Measurements from ENCODE around the gene MORC4. TPM values are rescaled to one million over a fixed set of nuclear protein-coding genes. Genes with fewer than 3 reads are reported as not detected.

Gene MORC4
- polyA plus RNA-seq, 1 of the 3 experiments (the other 2 are of a cell fraction) = 12.5 TPM

DNA sequence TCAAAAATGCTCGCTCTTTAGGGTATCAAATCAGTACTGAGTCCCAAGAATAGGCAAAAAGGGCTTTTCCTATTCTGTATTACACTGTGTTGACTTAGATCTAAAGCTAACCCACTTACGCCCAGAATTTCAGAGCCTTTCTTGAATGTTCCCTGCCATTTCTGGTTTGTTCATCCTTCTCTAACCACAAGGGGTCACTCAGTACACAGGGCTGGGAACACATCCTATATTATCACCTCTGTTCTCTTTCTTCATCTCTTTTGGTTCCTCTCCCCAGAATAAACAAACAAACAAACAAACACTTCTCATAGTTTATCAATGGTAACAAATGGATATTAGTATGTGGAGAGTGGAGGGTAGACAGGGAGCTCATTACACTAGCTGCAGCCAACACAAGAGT is 25.5 kb upstream of the MORC4 start:
- H3F3A ChIP-seq (replicated peaks; ENCODE audit: insufficient read depth) = no peaks in the 10 kb centered on the region
- H3K27me3 ChIP-seq (ENCODE audit: insufficient read depth) = peaks cover 6% of the 10 kb centered on the region
- H3K79me2 ChIP-seq (ENCODE audit: insufficient read depth) = no peaks in the 10 kb centered on the region
- 25% methylated on average over 2 of the region's 2 CpGs for WGBS (ENCODE audit: low lambda C conversion rate)
- no peak overlapping the region for H2AFZ ChIP-seq (ENCODE audit: low read depth)
- no peaks in the 10 kb centered on the region for H3K4me1 ChIP-seq (ENCODE audit: control insufficient read depth in 1 of 2, insufficient read depth in 2 of 2, low read depth in 1 of 2, low read length in 1 of 2)
- H3K27ac ChIP-seq (ENCODE audit: low read depth in 2 of 2, low read length in 1 of 2) = no peak overlapping the region
- no peak overlapping the region for H3K9ac ChIP-seq
- ChIA-PET CTCF (interaction anchor here (0.6 to 2.5 kb wide), 20 partner anchors 9 to 869 kb away, joined by 3 to 11 read pairs (median 4); partner anchors contain the start of gene NCBP2L), POLR2A (no interaction called here)
- DNase-seq = peak; percentile 36
- H3K9me2 ChIP-seq = no peaks in the 10 kb centered on the region
- H3K4me3 ChIP-seq (ENCODE audit: low read depth in 2 of 2, low read length in 1 of 2) = no peak overlapping the region; a peak in 1 of 4 replicates
- TF ChIP-seq, protein P1, sequence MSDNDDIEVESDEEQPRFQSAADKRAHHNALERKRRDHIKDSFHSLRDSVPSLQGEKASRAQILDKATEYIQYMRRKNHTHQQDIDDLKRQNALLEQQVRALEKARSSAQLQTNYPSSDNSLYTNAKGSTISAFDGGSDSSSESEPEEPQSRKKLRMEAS (IDR thresholded peaks at IDR 0.05; ENCODE audit: low read depth) = no peak
- TF ChIP-seq FOSL2 (IDR thresholded peaks at IDR 0.05; ENCODE audit: borderline replicate concordance, low read depth) (no peak), JUND (IDR thresholded peaks at IDR 0.05) (no peak), GABPA (IDR thresholded peaks at IDR 0.05; ENCODE audit: low read depth) (no peak), RAD21 (IDR thresholded peaks at IDR 0.05; ENCODE audit: low read length) (peak; percentile 83), RFX5 (IDR thresholded peaks at IDR 0.05; ENCODE audit: low read length) (no peak), SMC3 (IDR thresholded peaks at IDR 0.05; ENCODE audit: low read depth, low read length) (peak; percentile 60)
- TF ChIP-seq, protein P2, sequence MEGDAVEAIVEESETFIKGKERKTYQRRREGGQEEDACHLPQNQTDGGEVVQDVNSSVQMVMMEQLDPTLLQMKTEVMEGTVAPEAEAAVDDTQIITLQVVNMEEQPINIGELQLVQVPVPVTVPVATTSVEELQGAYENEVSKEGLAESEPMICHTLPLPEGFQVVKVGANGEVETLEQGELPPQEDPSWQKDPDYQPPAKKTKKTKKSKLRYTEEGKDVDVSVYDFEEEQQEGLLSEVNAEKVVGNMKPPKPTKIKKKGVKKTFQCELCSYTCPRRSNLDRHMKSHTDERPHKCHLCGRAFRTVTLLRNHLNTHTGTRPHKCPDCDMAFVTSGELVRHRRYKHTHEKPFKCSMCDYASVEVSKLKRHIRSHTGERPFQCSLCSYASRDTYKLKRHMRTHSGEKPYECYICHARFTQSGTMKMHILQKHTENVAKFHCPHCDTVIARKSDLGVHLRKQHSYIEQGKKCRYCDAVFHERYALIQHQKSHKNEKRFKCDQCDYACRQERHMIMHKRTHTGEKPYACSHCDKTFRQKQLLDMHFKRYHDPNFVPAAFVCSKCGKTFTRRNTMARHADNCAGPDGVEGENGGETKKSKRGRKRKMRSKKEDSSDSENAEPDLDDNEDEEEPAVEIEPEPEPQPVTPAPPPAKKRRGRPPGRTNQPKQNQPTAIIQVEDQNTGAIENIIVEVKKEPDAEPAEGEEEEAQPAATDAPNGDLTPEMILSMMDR (IDR thresholded peaks at IDR 0.05) = peak; percentile 72
- TF ChIP-seq, protein P3, sequence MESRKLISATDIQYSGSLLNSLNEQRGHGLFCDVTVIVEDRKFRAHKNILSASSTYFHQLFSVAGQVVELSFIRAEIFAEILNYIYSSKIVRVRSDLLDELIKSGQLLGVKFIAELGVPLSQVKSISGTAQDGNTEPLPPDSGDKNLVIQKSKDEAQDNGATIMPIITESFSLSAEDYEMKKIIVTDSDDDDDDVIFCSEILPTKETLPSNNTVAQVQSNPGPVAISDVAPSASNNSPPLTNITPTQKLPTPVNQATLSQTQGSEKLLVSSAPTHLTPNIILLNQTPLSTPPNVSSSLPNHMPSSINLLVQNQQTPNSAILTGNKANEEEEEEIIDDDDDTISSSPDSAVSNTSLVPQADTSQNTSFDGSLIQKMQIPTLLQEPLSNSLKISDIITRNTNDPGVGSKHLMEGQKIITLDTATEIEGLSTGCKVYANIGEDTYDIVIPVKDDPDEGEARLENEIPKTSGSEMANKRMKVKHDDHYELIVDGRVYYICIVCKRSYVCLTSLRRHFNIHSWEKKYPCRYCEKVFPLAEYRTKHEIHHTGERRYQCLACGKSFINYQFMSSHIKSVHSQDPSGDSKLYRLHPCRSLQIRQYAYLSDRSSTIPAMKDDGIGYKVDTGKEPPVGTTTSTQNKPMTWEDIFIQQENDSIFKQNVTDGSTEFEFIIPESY (IDR thresholded peaks at IDR 0.05; ENCODE audit: borderline replicate concordance, low read depth) = no peak
- no peak overlapping the region for H3K4me2 ChIP-seq
- no peaks in the 10 kb centered on the region for H4K20me1 ChIP-seq (ENCODE audit: insufficient read depth)
- H3K36me3 ChIP-seq (replicated peaks in 1 of 2; ENCODE audit: control insufficient read depth in 1 of 2, insufficient read depth in 2 of 2, low read length in 1 of 2) = no peaks in the 10 kb centered on the region
- H3K9me3 ChIP-seq = no peaks in the 10 kb centered on the region

DNA sequence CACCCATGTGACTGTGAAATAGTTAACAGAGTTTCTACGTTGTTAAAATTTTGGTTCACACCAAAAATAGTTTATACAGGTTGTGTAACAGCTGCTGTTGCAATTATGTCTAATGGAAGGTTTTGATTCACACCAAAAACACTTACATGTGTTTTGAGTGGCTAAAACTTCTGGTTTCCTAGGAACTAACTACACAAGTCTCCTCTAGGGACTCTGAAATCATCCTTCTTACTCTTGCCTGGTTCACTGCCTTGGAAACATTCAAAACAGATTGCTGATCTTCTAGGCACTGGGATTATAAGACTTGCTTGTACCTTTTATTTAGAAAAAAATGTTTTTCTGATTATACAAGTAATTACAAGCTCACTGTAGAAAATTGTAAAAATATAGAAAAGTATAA is 14.9 kb upstream of the MORC4 start:
- ChIA-PET CTCF (interaction anchor here (0.9 to 2.0 kb wide), 3 partner anchors 11 to 16 kb away, joined by 3 to 7 read pairs (median 3); no protein-coding TSS in a partner anchor), POLR2A (no interaction called here)
- TF ChIP-seq, protein P4, sequence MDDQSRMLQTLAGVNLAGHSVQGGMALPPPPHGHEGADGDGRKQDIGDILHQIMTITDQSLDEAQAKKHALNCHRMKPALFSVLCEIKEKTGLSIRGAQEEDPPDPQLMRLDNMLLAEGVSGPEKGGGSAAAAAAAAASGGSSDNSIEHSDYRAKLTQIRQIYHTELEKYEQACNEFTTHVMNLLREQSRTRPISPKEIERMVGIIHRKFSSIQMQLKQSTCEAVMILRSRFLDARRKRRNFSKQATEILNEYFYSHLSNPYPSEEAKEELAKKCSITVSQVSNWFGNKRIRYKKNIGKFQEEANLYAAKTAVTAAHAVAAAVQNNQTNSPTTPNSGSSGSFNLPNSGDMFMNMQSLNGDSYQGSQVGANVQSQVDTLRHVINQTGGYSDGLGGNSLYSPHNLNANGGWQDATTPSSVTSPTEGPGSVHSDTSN (IDR thresholded peaks at IDR 0.05) = no peak
- no peak for TF ChIP-seq ELF1 (IDR thresholded peaks at IDR 0.05)
- no peak for TF ChIP-seq CHD2 (IDR thresholded peaks at IDR 0.05; ENCODE audit: low read length, partially characterized antibody)
- no peak for TF ChIP-seq GABPA (IDR thresholded peaks at IDR 0.05; ENCODE audit: low read depth)
- no peak for TF ChIP-seq MEF2A (IDR thresholded peaks at IDR 0.05; ENCODE audit: borderline replicate concordance, low read depth)
- no peak for TF ChIP-seq RAD21 (IDR thresholded peaks at IDR 0.05; ENCODE audit: low read length)
- TF ChIP-seq FOSL2 (IDR thresholded peaks at IDR 0.05; ENCODE audit: borderline replicate concordance, low read depth) = no peak
- no peak for TF ChIP-seq FOXM1 (IDR thresholded peaks at IDR 0.05; ENCODE audit: low read depth)
- TF ChIP-seq, protein P5, sequence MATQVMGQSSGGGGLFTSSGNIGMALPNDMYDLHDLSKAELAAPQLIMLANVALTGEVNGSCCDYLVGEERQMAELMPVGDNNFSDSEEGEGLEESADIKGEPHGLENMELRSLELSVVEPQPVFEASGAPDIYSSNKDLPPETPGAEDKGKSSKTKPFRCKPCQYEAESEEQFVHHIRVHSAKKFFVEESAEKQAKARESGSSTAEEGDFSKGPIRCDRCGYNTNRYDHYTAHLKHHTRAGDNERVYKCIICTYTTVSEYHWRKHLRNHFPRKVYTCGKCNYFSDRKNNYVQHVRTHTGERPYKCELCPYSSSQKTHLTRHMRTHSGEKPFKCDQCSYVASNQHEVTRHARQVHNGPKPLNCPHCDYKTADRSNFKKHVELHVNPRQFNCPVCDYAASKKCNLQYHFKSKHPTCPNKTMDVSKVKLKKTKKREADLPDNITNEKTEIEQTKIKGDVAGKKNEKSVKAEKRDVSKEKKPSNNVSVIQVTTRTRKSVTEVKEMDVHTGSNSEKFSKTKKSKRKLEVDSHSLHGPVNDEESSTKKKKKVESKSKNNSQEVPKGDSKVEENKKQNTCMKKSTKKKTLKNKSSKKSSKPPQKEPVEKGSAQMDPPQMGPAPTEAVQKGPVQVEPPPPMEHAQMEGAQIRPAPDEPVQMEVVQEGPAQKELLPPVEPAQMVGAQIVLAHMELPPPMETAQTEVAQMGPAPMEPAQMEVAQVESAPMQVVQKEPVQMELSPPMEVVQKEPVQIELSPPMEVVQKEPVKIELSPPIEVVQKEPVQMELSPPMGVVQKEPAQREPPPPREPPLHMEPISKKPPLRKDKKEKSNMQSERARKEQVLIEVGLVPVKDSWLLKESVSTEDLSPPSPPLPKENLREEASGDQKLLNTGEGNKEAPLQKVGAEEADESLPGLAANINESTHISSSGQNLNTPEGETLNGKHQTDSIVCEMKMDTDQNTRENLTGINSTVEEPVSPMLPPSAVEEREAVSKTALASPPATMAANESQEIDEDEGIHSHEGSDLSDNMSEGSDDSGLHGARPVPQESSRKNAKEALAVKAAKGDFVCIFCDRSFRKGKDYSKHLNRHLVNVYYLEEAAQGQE (IDR thresholded peaks at IDR 0.05; ENCODE audit: low read depth, low read length) = no peak
- TF ChIP-seq TEAD4 (IDR thresholded peaks at IDR 0.05; ENCODE audit: borderline replicate concordance, insufficient read depth) = no peak
- TF ChIP-seq, protein P6, sequence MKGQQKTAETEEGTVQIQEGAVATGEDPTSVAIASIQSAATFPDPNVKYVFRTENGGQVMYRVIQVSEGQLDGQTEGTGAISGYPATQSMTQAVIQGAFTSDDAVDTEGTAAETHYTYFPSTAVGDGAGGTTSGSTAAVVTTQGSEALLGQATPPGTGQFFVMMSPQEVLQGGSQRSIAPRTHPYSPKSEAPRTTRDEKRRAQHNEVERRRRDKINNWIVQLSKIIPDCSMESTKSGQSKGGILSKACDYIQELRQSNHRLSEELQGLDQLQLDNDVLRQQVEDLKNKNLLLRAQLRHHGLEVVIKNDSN (IDR thresholded peaks at IDR 0.05; ENCODE audit: borderline replicate concordance, low read depth) = no peak
- Histone ChIP-seq H3K4me1 (ENCODE audit: control insufficient read depth in 1 of 2, insufficient read depth in 2 of 2, low read depth in 1 of 2, low read length in 1 of 2) (no peaks in the 10 kb centered on the region), H3K79me2 (ENCODE audit: insufficient read depth) (no peaks in the 10 kb centered on the region), H3K36me3 (replicated peaks in 1 of 2; ENCODE audit: control insufficient read depth in 1 of 2, insufficient read depth in 2 of 2, low read length in 1 of 2) (no peaks in the 10 kb centered on the region), H3K4me2 (no peak overlapping the region), H3F3A (replicated peaks; ENCODE audit: insufficient read depth) (no peaks in the 10 kb centered on the region), H3K9me3 (no peaks in the 10 kb centered on the region), H3K9ac (no peak overlapping the region), H3K27me3 (ENCODE audit: insufficient read depth) (peaks cover 5% of the 10 kb centered on the region; the same call in 1 of the 2 replicates), H3K9me2 (no peaks in the 10 kb centered on the region), H3K4me3 (ENCODE audit: low read depth in 2 of 2, low read length in 1 of 2) (no peak overlapping the region), H3K27ac (ENCODE audit: low read depth in 2 of 2, low read length in 1 of 2) (no peak overlapping the region), H4K20me1 (ENCODE audit: insufficient read depth) (no peaks in the 10 kb centered on the region), H2AFZ (ENCODE audit: low read depth) (no peak overlapping the region)
- WGBS (ENCODE audit: low lambda C conversion rate) = 8% methylated on average over 1 of the region's 1 CpG
- DNase-seq = no peak
